Neural progenitor cell (in vitro differentiated cells): ENCODE measurements around the gene GMPR.

ENCODE experiments used
- CTCF ChIP-seq: fragments of 200-600 bp; sonication (generic); IDR thresholded peaks from 2 replicates; pipeline ENCODE4 v1.5.1; 2017; ENCODE audit warnings: antibody characterized with exemption, mild to moderate bottlenecking
- EZH2 ChIP-seq: fragments of 200-600 bp; sonication (generic); IDR thresholded peaks from 2 replicates; pipeline ENCODE4 v1.6.1; 2017; ENCODE audit warnings: antibody characterized with exemption, mild to moderate bottlenecking, moderate library complexity

GRCh38 chr6:16316741-16317251 lies 78.4 kb downstream of the GMPR start:
- TF ChIP-seq CTCF (peak; percentile 82), EZH2 (no peak)
